AML-193 (cell line): ENCODE data around the gene FUT1.

Experiments used
- DNase-seq, 2 experiments: peaks; one replicate each; lab custom pipeline; 2025; lab: John Stamatoyannopoulos, UW

FUT1 gene

DNA sequence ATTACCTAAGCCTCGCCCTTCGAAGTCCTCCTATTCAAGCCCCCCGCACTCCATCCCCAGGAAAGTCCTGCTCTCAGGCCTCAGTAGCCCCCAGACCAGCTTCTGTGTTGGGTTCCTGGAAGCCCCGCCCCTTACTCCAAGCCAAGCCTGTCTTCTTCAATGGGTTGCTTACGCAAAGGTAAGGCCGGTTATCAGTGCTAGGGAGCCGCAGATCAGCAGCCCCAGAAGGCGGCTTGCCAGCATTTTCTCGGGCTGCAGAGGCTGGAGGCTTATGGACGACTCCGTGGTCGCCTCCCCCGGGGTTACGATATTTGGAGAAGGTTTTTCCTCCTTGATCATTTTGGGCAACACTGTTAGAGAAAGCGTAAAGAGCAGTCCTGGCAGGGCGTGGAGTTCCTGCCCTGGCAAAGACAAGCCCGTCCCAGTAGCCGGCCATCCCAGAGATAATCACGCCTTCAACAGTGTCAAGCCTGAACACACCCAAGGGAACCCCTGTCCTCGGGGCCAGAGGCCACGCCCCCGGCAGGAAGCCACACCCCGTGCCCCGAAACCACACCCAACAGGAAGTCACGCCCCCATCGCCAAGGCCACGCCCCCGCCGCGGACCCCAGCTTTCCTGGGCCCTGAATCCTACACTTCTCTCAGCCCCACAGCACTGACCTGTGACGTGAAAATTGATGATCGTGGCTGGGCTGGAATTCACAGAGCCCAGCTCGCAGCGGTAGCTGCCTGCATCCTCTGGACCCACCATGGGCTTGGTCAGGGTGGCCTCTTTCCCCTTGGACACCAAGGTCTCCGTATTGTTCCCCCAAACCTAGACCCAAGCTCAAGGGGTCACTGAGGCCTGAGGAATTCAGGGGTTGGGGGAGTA is 11.1 kb downstream of the FUT1 start:
- DNase-seq, result no peak

DNA sequence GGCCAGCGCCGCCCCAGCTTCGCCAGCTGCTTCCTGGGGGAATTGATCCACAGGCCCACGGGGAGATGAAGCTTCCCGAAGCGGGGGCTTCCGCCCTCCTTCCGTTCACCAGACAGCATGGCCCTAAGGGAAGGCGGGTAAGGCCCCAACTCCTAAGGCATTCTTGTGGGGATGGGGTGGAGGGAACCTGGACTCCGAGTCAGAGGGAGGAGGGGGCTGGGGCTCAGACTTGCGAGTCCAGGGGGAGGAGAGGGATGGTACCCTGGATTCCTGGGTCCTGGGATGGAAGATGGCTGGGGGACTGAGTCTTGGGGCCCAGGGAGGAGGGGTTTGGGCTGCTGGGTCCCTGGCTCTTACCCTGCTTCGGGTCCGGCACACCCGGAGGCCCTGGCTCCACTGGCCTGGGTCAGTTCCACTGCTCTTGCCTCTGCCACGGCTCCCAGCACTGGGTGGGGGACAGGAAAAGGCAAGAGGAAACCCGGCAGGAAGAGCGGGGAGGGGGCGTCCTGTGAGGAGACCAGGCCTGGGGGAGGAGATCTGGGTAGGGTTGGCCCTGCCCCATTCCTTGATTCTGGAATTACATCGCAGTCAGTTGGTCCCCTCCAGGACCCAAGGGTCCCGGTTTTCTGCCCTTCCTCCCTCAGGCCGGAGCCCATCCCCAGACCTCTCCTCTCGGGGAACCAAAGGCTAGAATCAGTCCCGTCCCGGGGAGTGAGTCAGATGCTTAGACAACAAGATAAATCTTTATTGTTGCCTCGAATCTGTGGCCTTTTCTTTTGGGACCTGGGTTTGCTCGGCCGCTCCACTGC is 12.1 kb downstream of the FUT1 start, which contains the start of gene RASIP1:
Gene RASIP1, minus strand, starts transcription at position 447 of the 809 bp plus-strand sequence. Its CDS starts 328 bp downstream, at position 119.
- no peak for DNase-seq

DNA sequence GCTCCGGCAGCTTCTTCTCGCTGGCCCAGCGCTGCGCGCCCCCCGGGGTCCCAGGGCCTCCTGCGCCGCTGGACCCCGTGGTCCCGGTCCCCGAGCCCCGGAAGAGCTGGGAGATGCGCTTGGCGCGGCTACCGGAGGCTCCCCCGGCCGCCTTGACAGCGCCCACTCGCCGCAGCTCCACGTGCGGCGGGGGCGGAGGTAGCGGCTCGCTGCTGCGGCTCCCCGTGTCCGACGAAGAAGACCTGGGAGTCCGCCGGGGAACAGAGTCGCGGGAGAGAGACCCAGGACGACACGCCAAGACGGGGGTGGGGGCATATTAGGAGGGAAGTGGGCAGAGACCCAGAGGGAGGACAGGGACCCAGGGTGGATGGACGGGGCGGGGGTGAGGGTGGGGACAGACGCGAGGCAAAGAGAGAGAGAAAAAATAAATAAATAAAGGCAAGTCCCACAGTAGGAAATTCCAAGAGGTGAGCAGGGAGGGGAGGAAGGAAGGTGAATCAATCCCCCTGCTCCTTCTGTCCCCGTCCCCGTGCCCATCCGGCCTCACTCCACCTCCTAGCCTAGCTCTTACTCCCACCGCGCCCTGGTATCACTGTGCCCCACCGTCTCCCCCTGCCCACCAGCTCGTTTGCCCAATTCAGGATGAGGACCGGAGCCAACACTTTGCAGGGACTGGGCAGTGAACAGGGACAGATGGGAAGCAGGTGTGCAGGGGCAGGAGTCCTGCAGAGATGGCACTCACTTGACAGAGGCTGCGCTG is 12.9 kb downstream of the FUT1 start:
- no peak for DNase-seq

DNA sequence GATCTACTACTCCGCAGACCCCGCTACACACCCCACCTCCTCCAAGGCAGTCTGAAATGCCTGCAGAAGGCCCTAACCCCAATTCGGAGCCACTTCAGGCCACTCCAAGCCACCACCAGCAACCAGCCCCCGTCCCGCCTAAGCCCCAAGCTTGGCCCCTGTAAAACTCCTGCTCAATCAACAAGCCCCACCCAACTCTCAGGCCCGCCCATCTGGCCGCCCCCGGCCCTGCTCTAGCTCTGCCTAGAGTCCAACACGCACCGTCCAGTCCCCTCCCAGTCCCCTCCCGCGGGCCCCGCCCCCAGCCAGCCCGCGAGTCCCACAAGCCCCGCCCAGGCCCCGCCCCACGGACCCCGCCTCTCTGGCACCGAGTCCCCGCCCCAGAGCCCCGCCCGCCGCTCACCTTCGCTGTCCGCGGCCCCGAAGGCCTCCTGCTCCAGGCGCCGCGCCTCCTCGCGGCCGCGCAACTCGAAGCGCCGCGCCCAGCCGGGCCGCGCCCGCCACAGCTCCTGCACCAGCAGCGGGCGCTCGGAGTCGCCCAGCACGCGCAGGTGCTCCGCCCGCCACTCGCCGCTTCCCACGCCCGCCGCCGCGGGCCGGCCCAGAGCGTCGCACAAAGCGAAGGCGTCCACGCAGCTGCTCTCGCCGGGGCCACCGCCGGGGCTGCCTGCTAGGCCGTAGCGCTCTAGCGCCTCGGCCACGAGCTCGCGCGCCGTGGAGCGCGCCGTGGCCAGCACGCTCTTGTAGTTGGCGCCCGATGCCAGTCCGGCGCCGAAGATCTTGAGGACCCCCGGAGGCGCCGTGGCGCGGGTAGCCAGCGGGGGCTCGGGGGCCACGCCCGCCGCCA is 13.7 kb downstream of the FUT1 start:
- DNase-seq, result peak; percentile 46 to 53

DNA sequence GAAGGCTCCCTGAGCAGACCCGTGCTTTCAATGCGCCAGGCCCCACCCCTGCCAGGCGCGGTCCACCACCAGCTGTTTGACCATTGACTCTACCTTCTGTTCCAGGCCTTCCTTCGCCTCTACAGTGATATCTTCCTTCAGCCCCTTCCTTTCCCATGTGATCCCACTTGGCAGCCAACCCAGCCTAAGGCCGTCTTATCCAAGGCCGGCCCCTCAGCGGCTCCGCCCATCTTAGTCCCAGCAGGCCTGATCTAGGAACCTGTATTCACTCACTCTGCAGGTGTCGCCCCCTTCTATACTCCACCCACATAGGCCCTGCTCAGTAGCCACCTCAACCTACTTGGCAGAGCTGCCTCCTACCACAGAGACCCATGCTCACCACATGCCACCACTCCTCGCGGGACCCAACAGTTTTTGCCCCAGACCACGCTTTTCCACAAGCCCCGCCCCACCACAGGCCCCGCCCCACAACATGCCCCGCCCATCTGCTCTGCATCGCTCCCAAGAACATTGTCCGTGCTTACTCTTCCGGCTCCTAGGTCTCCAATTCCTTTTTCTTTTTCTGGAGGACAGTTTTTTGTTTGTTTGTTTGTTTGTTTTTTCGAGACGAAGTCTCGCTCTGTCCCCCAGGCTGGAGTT is 15.0 kb downstream of the FUT1 start:
- DNase-seq, result no peak

DNA sequence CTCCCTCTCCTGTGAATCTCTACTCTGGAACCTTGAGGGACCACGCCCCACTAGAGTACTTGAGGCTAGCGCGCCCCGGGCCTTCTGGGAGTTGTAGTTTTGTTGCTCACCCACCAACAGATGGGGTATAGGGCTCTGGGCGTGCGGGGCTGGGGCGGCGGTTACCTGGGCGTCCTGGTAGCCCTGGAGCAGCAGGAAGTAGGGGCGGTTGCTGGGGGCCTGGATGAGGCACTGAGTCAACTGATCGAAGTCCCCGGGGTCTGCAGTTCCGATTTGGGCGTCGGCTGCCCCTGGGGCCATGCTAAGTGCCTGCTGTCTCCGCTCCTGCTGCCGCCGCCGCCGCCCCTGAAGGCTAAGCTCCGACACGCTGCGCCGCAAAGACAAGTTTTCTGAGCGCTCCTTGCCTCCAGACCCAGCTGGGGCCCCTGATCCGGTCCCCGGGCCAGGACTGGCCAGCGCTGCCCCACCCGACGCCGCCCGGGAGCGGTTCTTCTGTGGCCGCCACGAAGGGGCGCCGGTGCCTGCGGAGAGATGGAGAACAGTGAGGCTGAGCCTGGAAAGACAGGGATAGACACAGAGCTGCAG is 17.3 kb downstream of the FUT1 start:
- no peak for DNase-seq

DNA sequence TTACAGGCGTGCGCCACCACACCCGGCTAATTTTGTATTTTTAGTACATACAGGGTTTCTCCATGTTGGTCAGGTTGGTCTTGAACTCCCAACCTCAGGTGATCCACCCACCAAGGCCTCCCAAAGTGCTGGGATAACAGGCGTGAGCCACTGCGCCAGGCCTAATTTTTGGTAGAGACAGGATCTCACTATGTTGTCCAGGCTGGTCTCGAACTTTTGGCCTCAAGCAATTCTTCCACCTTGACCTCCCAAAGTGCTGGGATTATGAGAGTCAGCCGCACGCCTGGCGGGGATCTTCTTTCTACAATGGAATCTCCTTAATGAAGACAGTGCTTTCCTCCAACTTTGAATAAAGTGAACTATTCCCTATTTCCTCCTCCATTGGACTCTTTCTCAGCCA is 17.8 kb downstream of the FUT1 start:
- no peak for DNase-seq

DNA sequence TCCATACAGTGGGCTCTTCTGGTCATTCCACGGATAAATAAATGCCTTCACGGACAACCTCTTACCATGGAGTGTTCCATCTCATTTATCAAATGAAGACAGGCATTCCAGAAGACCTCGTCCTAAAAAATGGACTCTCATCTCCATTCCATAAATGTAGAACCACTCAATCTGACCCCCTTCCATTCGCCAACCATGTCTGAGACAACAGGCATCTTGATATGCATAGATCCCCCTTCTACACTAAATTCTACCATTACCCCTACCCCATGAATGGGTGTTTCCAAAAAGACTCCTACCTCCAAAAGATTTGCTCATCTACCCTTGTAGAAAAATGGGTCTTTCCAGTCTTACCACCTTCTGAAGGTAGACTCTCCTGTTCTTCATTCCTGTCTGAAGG is 21.0 kb downstream of the FUT1 start:
- no peak for DNase-seq

DNA sequence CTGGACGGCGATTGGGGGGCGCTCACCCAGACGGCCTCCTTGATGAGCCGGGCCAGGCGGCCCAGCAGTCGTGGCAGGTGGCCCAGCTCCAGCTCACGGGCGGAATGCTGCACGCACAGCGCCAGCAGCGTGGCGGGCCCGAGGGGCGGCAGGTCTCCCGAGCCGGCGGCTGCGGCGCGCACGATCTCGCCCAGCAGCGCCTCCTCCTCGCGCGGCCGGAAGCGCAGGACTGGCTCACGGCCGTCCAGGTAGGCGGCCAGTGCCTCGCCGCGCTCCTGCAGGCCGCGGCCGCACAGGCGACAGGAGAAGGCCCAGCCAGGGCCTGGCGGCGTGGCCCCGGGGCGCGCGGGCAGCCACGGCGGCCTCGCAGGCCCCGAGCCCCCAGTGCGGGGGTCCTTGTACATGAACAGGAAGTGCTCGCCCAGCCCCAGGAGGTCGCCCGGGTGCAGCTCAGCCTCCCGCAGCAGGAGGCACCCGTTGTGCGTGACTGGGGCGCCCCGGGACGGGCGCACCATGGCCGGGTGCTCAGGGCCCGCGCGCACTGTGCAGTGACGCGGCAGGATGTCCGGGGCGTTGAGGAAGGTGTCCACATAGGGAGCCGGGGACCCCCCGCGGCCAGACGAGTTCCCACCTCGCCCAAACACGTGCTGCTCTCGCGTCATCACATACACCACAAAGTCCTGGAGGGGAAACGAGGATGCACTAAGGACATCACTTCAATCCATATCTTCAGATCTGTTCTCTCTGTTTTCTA is 23.4 kb downstream of the FUT1 start:
- no peak for DNase-seq

DNA sequence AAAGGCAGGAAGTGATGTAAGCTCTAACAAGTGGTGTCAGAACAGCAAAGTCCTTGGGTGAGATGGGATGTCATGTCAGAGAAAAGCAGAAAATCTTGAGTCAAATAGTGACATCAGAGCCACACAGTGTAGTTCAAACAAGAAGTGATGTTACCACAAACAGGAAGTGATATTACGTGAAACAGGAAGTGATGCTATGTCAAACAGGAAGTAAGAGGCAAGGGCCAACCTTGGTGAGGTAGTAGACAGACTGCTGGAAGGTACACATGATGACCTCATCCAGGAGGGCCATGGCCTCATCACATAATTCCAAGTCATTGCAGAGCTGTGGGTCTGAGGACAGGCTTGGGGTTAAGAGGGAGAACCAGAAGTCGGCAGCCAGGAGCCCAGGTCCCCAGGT is 25.9 kb downstream of the FUT1 start:
- DNase-seq, result peak; percentile 14 to 15

DNA sequence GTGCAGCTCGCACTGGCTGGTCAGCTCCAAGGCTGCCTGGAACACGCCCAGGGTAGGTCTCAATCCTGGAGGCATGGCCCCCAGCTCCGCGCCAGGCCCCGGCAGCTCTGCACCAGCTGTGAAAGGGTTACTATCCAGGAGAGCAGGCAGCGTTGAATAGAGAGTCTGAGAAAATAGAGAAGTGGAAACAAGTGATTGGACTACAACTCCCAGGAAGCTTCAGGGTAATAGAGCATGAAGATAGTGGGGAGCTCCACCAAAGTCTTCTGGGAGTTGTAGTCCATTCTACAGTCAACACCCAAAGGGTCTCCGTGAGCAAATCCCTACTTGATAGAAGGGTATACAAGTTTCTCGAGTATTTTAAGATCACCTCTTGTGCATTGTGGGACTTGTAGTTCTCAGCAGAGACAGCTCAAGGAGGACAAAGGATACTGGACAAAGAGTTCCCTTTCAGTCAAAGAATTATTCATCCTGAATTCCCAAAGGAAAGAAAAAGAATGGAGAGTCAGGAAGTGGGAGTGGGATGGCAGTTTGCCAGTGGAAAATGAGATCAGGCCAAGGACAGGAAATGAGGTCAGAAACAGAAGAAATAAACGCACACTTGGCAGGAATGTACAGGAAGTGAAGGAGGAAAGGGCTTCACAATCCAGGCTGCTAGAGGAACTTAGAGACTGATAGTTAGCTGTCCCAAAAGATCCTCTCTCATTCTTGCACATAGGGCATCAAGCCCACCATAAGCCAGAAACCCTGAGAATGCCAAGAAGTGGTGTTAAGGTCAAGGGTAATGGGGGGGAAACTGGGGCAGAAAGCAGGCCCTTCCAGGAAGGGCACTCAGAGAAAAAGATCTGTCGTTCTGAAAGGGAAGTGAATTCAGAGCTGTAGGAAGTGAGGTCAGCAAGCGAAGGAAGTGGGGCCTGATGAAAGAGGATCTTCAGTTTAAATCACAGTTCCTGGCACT is 27.4 kb downstream of the FUT1 start:
- DNase-seq, result peak; percentile 43 to 52

DNA sequence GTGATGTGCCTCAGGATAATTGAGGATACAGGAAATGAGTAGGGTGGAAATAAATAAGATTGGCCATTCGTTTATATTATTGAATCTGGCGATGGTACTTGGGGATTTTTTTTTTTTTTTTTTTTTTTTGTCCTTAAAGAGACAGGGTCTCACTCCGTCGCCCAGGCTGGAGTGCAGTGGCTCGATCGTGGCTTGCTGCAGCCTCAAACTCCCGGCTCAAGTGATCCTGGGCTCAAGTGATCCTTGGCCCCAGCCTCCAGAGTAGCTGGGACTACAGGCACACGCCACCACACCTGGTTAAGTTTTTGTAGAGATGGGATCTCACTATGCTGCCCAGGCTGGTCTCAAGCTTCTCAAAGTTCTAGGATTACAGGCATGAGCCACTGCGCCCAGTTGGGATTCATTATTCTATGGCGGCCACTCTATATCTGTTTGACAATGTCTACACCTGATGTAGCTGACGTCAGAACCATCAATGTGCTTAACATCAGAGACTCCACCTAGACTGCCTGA is 30.2 kb downstream of the FUT1 start:
- DNase-seq, result no peak

DNA sequence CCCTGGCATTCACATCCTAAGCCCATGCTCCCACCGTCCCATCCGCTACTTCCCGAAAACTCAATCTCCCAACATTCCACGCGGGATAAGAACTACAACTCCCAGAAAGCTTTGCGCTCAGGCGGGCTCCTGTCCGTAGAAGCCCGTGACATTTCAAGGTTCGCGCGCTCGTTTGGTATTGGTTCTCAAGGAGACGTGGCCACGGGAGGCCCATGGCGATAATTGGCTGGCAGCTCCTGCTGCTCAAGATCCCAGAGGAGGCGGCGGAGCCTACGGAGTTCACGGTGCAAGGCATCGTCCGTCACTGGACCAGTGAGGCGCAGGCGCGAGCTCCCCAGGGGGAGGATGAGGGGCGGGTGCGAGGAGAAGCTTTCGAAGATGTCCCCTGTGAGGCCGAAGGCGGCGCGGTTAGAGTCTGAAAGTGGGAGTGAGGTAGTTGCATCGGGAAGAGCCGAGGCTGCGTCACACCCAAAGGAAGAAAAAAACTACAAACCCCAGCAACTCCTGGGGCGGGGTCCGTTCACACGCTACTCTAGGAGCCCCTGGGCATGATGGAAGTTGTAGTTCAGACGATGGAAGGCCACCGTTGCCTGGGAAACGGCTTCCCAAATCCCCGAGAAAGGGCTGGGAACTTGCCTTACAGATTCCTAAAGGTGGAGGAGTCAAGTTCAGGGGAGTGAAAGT is 31.7 kb downstream of the FUT1 start:
- DNase-seq, result no peak

DNA sequence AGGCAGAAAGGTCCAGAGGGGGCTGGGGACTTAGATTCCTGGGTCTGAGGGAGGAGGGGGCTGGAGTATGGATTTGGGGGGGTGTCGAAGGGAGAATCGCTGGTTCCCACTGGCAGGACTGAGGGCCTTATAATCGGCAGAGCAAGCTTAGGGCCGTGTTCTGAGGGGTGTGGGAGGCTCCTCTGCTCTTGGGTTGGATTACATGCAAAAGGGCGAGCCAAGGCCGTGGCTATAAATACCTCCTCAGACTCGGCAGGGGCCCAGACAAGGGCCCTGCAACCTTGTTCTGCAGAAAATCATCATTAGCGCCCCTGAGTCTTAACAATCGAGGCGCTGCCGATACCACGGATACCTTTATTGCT is 32.2 kb downstream of the FUT1 start:
- DNase-seq, result no peak

DNA sequence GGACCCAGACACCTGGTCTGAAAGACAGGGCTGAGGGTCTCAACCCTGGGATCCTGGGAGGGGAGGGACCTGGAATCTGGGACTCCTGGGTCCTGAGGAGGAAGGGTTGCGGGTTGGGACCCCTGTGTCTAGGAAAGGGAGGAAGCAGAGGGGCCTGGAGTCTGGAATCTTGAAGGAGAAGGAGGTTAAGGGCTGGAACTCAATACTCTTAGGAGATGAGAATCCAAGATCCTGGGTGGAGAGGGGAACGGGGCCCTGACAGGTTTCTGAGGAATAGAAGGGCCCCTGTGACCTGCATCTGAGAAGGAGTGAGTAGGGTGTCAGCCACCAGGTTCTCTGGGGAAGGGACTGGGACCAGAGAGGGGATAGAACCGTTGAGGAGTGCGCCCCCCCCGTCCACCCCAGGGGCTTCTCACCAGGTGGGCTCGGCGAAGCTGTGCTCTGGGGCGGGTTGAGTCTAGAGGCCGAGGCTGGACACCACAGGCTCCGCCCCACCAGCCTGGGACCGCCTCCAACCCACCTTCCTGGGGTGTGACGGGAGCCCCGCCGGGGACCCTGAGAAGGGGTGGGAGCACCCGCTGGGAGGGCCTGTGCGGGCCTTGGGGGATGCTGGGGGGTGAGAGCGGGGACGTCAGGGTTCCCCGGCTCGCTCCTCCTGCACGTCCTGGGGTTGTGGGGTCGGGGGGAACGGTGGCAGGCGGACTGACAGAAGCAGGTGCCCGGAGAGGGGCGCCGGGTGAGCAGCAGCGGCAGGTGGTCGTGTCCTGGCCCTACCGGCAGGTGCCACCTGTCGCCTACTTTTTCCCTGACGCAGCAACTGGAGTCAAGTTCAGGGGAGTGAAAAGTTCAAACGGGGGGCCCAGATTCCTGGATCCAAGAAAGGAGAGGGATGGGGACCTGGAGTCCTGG is 32.9 kb downstream of the FUT1 start, which contains the start of gene MAMSTR:
Gene MAMSTR, minus strand, starts transcription at position 463 of the 909 bp plus-strand sequence. CDS start 694 bp downstream, outside the sequence.
- no peak for DNase-seq

DNA sequence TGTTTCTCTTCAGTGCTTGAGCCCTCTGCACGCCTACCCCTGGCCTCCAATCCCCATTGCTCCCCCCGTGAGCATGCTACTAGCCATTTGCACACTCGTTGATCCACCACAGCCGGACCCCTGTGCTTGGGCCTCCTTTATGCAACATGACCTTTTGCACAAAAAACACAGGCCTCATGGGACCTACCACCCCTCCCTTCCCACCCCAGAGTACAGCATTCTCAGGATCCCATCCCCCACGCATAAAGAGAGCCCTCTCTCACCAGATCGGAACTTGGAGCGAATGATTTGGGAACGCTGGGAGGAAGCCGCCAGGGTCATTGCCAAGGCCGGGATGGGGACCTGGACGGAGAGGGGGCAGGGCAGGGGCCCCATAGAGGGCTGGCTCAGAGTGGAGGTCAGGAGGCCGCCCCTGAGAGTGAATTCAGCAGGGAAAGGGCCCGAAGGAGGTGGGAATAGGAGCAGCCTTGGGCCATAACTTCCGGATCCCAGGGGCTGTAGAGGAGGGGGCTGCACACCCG is 33.7 kb downstream of the FUT1 start:
- DNase-seq, result no peak
